H1 (cell line): ENCODE data around the gene IL31. TPM values are rescaled to one million over a fixed set of nuclear protein-coding genes. Genes with fewer than 3 reads are reported as not detected.

ENCODE experiments used
- CTCF ChIA-PET: fragments of 300-600 bp; sonication (Branson Sonifier 250); formaldehyde crosslinking; loops from one replicate; lab custom pipeline; 2021; ENCODE audit not compliant: partially characterized antibody; lab: Charles Lee
- POLR2A ChIA-PET: fragments of 300-600 bp; sonication (Branson Sonifier 250); formaldehyde crosslinking; loops from one replicate; lab custom pipeline; 2021; ENCODE audit warnings: inconsistent platforms; ENCODE audit not compliant: partially characterized antibody; lab: Charles Lee
- DNase-seq, 2 experiments: peaks; one replicate each; pipeline versions ENCODE4 v3.0.0 to v3.0.0-alpha.2; 2010 to 2022; ENCODE audit warnings: low spot score in 2 of 2, low read depth in 1 of 2, mixed read lengths in 1 of 2
- FAIRE-seq: peaks from 2 replicates; lab custom pipeline; 2011; peaks lifted over from hg19 to GRCh38; lab: Jason Lieb, UNC
- H2AFZ ChIP-seq: 2 replicates; pipeline ENCODE4 v1.8.1; 2012; ENCODE audit warnings: low read length, inconsistent platforms
- H2AK5ac ChIP-seq: 2 replicates; pipeline ENCODE4 v1.6.1; 2013; ENCODE audit warnings: low read depth, low read length
- H2BK120ac ChIP-seq: replicated peaks from 2 replicates; pipeline ENCODE3; 2013; ENCODE audit warnings: low read depth, low read length, inconsistent platforms
- H2BK12ac ChIP-seq: 2 replicates; pipeline ENCODE4 v1.6.1; 2013; ENCODE audit warnings: low read depth, low read length
- H2BK15ac ChIP-seq: 2 replicates; pipeline ENCODE4 v1.6.1; 2013; ENCODE audit warnings: low read length
- H2BK20ac ChIP-seq: 2 replicates; pipeline ENCODE4 v1.6.1; 2013; ENCODE audit warnings: low read length
- H2BK5ac ChIP-seq: 2 replicates; pipeline ENCODE4 v1.6.1; 2013; ENCODE audit warnings: low read depth, low read length
- H3K14ac ChIP-seq: 2 replicates; pipeline ENCODE4 v1.6.1; 2013; ENCODE audit warnings: inconsistent platforms; ENCODE audit not compliant: insufficient read length
- H3K18ac ChIP-seq: 2 replicates; pipeline ENCODE4 v1.6.1; 2013; ENCODE audit warnings: low read length; ENCODE audit errors: extremely low read depth
- H3K23ac ChIP-seq: 2 replicates; pipeline ENCODE4 v1.6.1; 2013; ENCODE audit warnings: inconsistent platforms; ENCODE audit not compliant: insufficient read length
- H3K23me2 ChIP-seq: 2 replicates; pipeline ENCODE4 v1.6.1; 2013; ENCODE audit warnings: low read depth, low read length
- H3K27ac ChIP-seq: 2 replicates; pipeline ENCODE4 v1.6.1; 2011; ENCODE audit warnings: low read depth, low read length, inconsistent platforms
- H3K27me3 ChIP-seq, 4 experiments: replicated peaks in 1 of 4; 1 replicate in 1 of 4; 2 replicates in 3 of 4; pipeline versions ENCODE4 v1.6.1 to v1.8.1; 2011 to 2013; ENCODE audit warnings: low read length in 3 of 4, mild to moderate bottlenecking in 3 of 4, inconsistent platforms in 2 of 4, mixed read lengths in 2 of 4, moderate library complexity in 1 of 4; ENCODE audit not compliant: control insufficient read depth in 3 of 4, insufficient read depth in 3 of 4; ENCODE audit errors: extremely low read depth in 1 of 4
- H3K36me3 ChIP-seq, 4 experiments: 2 replicates each; pipeline versions ENCODE4 v1.6.1 to v1.8.1; 2011 to 2013; ENCODE audit warnings: mild to moderate bottlenecking in 4 of 4, low read length in 3 of 4, moderate library complexity in 2 of 4, control low read depth in 1 of 4, inconsistent platforms in 1 of 4; ENCODE audit not compliant: insufficient read depth in 4 of 4, control insufficient read depth in 2 of 4
- H3K4ac ChIP-seq: replicated peaks from 2 replicates; pipeline ENCODE3; 2013; ENCODE audit warnings: low read length, low read depth, mixed read lengths, inconsistent platforms; ENCODE audit not compliant: insufficient read length
- H3K4me1 ChIP-seq, 4 experiments: replicated peaks in 1 of 4; 1 replicate in 1 of 4; 2 replicates in 3 of 4; pipeline versions ENCODE4 v1.6.1 to v1.8.1; 2011 to 2013; ENCODE audit warnings: low read length in 3 of 4, inconsistent platforms in 2 of 4, mixed read lengths in 1 of 4; ENCODE audit not compliant: insufficient read depth in 4 of 4, control insufficient read depth in 3 of 4
- H3K4me2 ChIP-seq, 2 experiments: 2 replicates each; pipeline versions ENCODE4 v1.6.1 to v1.8.1; 2011 to 2013; ENCODE audit warnings: low read depth in 2 of 2, low read length in 2 of 2, control low read depth in 1 of 2, inconsistent platforms in 1 of 2, mild to moderate bottlenecking in 1 of 2; ENCODE audit not compliant: insufficient read depth in 1 of 2
- H3K4me3 ChIP-seq, 4 experiments: fragments of 200-600, 300-600 bp in 1 of 4; sonication (generic), shearing (Covaris generic), sonication (Bioruptor Twin) in 1 of 4; 2 replicates each; pipeline versions ENCODE4 v1.5.1 to v1.8.1; 2011 to 2016; ENCODE audit warnings: low read length in 4 of 4, low read depth in 3 of 4, control low read depth in 2 of 4, inconsistent platforms in 2 of 4, mild to moderate bottlenecking in 2 of 4, mixed read lengths in 1 of 4, moderate library complexity in 1 of 4; ENCODE audit not compliant: insufficient read depth in 2 of 4; ENCODE audit errors: extremely low read depth in 1 of 4
- H3K56ac ChIP-seq: replicated peaks from 2 replicates; pipeline ENCODE3; 2013; ENCODE audit warnings: low read depth, mild to moderate bottlenecking, mixed read lengths, low read length, inconsistent platforms; ENCODE audit not compliant: insufficient read length
- H3K79me1 ChIP-seq: 2 replicates; pipeline ENCODE4 v1.6.1; 2013; ENCODE audit warnings: low read depth, low read length, control low read depth
- H3K79me2 ChIP-seq, 2 experiments: 2 replicates each; pipeline versions ENCODE4 v1.6.1 to v1.8.1; 2012 to 2013; ENCODE audit warnings: low read length in 2 of 2, mild to moderate bottlenecking in 2 of 2, inconsistent platforms in 1 of 2; ENCODE audit not compliant: insufficient read depth in 2 of 2, control insufficient read depth in 1 of 2
- H3K9ac ChIP-seq, 4 experiments: replicated peaks in 1 of 4; 1 replicate in 1 of 4; 2 replicates in 3 of 4; pipeline versions ENCODE4 v1.6.1 to v1.8.1; 2011 to 2013; ENCODE audit warnings: low read depth in 3 of 4, low read length in 3 of 4, control low read depth in 2 of 4, mild to moderate bottlenecking in 2 of 4, moderate library complexity in 2 of 4, inconsistent platforms in 1 of 4; ENCODE audit errors: extremely low read depth in 1 of 4
- H3K9me3 ChIP-seq, 2 experiments: 2 replicates each; pipeline versions ENCODE4 v1.6.1 to v1.8.1; 2012 to 2013; ENCODE audit warnings: mild to moderate bottlenecking in 2 of 2, moderate library complexity in 2 of 2, control low read depth in 1 of 2, inconsistent platforms in 1 of 2, low read depth in 1 of 2, low read length in 1 of 2, mixed read lengths in 1 of 2; ENCODE audit not compliant: insufficient read depth in 2 of 2
- H4K20me1 ChIP-seq, 2 experiments: replicated peaks in 1 of 2; 2 replicates each; pipeline versions ENCODE3 to v1.8.1; 2011 to 2013; ENCODE audit warnings: inconsistent platforms in 2 of 2, low read length in 2 of 2, mild to moderate bottlenecking in 1 of 2; ENCODE audit not compliant: insufficient read depth in 2 of 2, control insufficient read depth in 1 of 2
- H4K5ac ChIP-seq: 2 replicates; pipeline ENCODE4 v1.6.1; 2013; ENCODE audit warnings: low read length, low read depth, mixed read lengths, inconsistent platforms; ENCODE audit not compliant: insufficient read length
- H4K8ac ChIP-seq: 2 replicates; pipeline ENCODE4 v1.8.0; 2013; ENCODE audit warnings: mild to moderate bottlenecking, moderate library complexity, low read length, inconsistent platforms; ENCODE audit not compliant: insufficient read depth; ENCODE audit errors: extremely low read depth
- H4K91ac ChIP-seq: replicated peaks from 2 replicates; pipeline ENCODE3; 2013; ENCODE audit warnings: low read length, mixed read lengths, inconsistent platforms; ENCODE audit not compliant: insufficient read length
- TBP ChIP-seq: IDR thresholded peaks from 2 replicates; pipeline ENCODE4 v1.6.1; 2011; ENCODE audit warnings: low read depth, low read length, improper control_type of control experiment
- WGBS, 2 experiments: shearing (Covaris generic) in 1 of 2; methylation state at CpG; one replicate each; pipeline versions ENCODE4 v1.1.6 to v1.1.7; 2013 to 2015; ENCODE audit warnings: low lambda C conversion rate in 2 of 2, mixed read lengths in 2 of 2, inconsistent platforms in 1 of 2, low coverage in 1 of 2, missing lambda C conversion rate in 1 of 2; ENCODE audit not compliant: insufficient replicate concordance in 2 of 2, insufficient coverage in 1 of 2, insufficient read length in 1 of 2; ENCODE audit errors: extremely low coverage in 1 of 2, missing lambda C conversion rate in 1 of 2; 5-methylcytosine and 5-hydroxymethylcytosine counted together
- polyA plus RNA-seq, 7 experiments: library from polyadenylated mRNA; depleted of rRNA in 3 of 7; stranded (reverse) in 5 of 7; unstranded in 2 of 7; fragments of >200 nt in 5 of 7; fragments of 200-250 nt in 2 of 7; gene quantifications; 1 replicate in 5 of 7; 2 replicates in 1 of 7; 4 replicates in 1 of 7; pipeline versions ENCODE4 v1.2.1 to v1.2.3, GENCODE V29; 2011 to 2013; ENCODE audit warnings: missing spikeins in 2 of 7, mixed read lengths in 2 of 7
- total RNA-seq: library from RNA; stranded (reverse); fragmentation: NEBNext Ultra II Directional; extraction: Animal tissue kit (Norgen Biotek cat#: 25700); gene quantifications from 2 replicates; pipeline ENCODE4 v1.2.1, GENCODE V29; 2021

The IL31 gene
- total and polyA plus RNA-seq, 2 of the 8 experiments (the other 6 are each of a cell fraction or from before 2014, with no cell fraction given), result not detected

- Histone ChIP-seq H3K27ac (no peak overlapping the region), H2BK20ac (no peak overlapping the region), H4K8ac (no peak overlapping the region), H3K23ac (no peak overlapping the region), H3K4me2 (no peak overlapping the region), H2BK5ac (no peak overlapping the region), H3K9me3 (no peaks in the 10 kb centered on the region), H2BK12ac (no peak overlapping the region), H2BK120ac (no peak overlapping the region), H3K23me2 (no peaks in the 10 kb centered on the region), H2AFZ (no peak overlapping the region), H2BK15ac (no peak overlapping the region), H4K5ac (no peak overlapping the region), H3K79me2 (no peaks in the 10 kb centered on the region), H3K79me1 (no peaks in the 10 kb centered on the region), H3K36me3 (no peaks in the 10 kb centered on the region), H3K4me1 (no peaks in the 10 kb centered on the region), H3K9ac (no peak overlapping the region), H2AK5ac (no peak overlapping the region), H4K91ac (no peak overlapping the region), H3K4me3 (no peak overlapping the region), H4K20me1 (no peaks in the 10 kb centered on the region), H3K14ac (no peak overlapping the region), H3K56ac (no peak overlapping the region), H3K27me3 (no peaks in the 10 kb centered on the region), H3K18ac (no peak overlapping the region), H3K4ac (no peak overlapping the region)
- FAIRE-seq, result no peak
- DNase-seq, result no peak
- WGBS, 2 experiments, result 90% methylated on average over 1 of the region's 1 CpG; no CpG with 5 or more reads in 1 of the 2 experiments
- CTCF ChIA-PET, result interaction anchor here (0.6 to 1.9 kb wide), 6 partner anchors 8 to 131 kb away, joined by 3 to 7 read pairs (median 3); no protein-coding TSS in a partner anchor
- POLR2A ChIA-PET, result interaction anchor here (0.8 kb wide), 1 partner anchor 114 kb away, joined by 5 read pairs; no protein-coding TSS in a partner anchor
- no peak for TF ChIP-seq TBP
These were observed 20.8 kb upstream of the IL31 start for GRCh38 chr12:122194804-122195203.
